GM12874 (cell line): ENCODE data around the gene CLEC2B.

Experiments
- TF ChIP-seq, protein P1 (sequence below): IDR thresholded peaks from 2 replicates; pipeline ENCODE4 v1.5.1; 2011; ENCODE audit warnings: low read depth, mild to moderate bottlenecking, control low read depth, low read length, moderate library complexity; ENCODE audit not compliant: insufficient read depth

Gene CLEC2B

DNA sequence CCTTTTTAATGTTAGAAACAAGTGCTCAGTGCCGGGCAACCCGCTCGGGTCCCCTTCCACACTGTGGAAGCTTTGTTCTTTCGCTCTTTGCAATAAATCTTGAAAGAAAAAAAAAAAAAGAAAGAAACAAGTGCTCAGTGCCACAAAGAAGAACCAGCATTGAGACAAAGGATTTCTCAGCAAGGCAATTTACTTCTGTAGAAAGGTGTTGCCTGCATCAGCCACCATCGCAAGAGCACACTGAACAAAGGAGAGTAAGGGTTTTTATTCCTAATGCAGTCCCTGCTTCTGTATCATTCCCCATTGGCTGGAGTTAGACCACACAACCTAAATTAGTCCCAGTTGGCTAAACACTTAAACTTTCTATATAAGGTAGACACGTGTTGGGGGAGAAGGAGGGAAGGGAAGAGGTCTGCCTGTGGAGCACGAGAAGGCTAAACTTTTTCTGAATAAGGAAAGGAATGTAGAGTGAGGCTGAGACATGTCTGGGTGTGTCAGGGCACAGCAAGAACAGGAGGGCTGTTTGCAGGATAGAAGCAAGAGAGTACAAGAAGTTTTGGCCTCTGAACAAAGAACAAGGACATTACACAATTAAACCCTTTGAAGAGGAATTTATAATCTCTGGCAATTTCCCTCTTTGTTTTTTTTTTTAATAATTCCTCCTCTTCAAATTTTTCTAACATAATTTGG lies 33.5 kb upstream of the CLEC2B start:
- TF ChIP-seq, protein P1, sequence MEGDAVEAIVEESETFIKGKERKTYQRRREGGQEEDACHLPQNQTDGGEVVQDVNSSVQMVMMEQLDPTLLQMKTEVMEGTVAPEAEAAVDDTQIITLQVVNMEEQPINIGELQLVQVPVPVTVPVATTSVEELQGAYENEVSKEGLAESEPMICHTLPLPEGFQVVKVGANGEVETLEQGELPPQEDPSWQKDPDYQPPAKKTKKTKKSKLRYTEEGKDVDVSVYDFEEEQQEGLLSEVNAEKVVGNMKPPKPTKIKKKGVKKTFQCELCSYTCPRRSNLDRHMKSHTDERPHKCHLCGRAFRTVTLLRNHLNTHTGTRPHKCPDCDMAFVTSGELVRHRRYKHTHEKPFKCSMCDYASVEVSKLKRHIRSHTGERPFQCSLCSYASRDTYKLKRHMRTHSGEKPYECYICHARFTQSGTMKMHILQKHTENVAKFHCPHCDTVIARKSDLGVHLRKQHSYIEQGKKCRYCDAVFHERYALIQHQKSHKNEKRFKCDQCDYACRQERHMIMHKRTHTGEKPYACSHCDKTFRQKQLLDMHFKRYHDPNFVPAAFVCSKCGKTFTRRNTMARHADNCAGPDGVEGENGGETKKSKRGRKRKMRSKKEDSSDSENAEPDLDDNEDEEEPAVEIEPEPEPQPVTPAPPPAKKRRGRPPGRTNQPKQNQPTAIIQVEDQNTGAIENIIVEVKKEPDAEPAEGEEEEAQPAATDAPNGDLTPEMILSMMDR, result no peak

DNA sequence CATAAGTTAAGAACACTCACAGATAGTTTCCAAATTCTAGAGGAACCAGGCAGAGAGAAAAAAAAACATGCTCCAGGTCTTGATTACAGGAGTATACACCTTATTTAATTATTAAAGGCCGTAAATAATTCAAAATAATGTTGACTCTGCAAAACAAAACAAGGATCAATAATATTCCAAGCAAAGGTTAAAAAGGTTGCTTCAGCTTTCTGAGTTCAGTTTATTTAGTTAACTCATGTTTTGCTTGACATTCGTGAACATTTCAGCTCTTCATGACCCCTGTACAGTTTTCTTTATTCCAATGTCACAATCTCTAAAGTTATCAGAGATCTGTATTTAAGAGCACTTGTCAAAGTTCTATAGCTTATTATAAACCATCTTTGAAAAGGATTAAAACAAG lies 31.8 kb upstream of the CLEC2B start:
- TF ChIP-seq, protein P1, result no peak

DNA sequence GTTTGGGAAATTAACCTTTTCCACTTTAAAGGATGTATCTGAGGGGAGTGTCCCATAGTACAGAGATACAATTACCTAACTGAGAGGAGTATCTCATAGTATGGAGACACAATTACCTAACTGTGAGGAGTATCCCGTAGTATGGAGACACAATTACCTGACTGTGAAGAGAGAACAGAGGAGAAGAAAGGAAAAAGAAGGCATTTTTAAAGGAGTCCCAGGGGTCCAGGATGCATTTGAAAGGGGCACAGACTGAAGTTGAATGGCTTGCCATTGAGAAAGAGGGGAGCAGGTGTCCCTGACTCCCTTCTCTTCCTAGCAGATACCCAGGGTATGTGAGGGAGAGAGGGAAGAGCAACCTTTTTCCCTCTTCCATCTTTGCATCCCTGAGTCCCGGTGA lies 30.1 kb upstream of the CLEC2B start:
- TF ChIP-seq, protein P1, result no peak

DNA sequence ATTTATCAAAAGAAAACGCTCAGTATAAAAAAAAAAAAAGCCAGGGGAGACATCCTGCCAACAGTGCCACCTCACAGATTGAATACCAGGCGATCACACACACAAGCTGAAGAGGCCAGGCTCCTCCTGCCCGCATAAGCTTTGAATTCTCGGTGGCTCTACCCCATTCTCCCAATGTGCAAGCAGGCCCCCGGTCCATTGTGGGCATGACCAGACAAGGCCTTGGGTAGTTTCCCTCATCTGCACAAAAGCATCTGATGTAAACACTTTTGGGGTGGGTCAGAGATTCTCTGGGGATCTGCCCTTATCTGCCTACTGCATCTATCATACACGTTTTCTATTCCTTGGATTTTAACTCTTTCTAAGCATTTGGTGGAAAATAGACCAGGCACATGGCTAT lies 28.4 kb upstream of the CLEC2B start:
- TF ChIP-seq, protein P1, result no peak

DNA sequence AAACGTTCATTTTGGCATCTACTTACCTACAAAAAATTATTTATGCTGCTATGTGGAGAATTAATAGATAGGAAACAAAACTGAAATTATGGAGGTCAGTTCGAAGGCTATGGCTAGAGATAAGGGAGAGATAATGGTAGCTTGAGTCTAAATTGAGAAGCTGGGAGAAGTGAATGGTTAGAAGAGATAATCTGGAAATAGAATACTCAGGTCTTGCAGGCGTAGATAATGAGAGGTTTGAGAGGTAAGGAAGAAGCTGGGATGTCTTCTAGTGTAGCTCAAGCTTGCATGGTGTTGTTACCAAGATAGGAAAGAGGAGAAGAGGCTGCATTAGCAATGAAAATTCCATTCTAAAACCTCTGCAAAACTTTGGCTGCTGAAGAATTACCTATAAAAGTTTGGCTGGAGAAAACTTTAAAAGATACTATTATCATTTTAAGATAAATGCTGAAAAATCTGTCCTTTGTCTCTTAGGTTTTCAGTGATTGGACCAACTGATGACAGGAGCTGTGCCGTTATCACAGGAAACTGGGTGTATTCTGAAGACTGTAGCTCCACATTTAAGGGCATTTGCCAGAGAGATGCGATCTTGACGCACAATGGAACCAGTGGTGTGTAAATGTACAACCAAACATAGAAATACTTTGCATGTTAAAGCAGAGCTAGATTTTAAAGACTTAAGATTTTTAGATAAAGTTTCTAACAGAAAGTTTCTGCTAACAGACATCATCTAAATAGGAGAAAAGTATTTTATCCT lies 26.2 kb upstream of the CLEC2B start:
- TF ChIP-seq, protein P1, result no peak

DNA sequence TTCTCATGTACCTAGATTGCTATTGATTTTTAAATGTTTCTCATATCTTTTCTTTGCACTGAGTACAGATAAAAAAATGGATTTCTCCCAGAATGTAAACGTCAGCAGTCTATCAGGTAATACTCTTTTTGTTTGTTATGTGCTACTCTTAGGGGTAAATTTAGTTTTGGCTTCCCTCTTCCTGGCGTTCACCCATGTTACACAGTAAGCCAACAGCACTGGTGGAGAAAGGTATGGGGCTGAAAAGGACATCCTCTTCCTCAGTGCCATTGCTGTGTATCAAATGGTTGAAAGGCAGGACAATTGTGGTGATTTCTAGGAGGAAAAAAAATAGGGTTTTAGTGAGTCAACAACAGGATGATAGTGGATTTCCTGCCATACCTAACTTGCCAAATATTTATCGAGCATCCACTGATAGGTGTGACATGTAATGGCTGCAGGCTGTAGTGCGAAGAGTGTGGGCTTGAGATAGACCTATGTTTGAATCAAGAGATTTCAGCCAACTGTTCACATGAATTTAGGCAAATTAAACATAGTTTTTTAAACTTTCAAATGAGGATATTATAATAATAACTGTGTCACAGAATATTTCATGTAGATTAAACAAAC lies 19.6 kb upstream of the CLEC2B start:
- TF ChIP-seq, protein P1, result no peak

DNA sequence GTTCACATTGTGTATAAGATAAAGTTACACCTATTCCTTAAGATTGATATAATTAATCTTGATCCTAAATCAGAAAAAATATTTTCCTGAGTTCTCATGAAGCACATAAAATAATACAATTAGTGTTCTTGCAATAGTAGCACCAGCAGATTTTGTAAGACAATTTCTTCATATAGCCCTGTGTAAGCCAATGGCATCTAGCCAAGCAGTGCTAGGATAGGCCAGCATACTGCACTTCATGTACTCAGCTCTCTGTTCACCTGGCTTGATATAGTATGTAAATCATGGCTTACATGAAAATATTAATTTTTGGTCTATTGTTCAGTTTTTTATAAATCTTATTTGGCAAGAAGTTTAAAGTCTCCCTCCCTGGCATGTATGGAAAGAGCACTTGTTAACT lies 14.0 kb upstream of the CLEC2B start:
- TF ChIP-seq, protein P1, result no peak
